Measurements from ENCODE around the gene TMEM151B.

DNA sequence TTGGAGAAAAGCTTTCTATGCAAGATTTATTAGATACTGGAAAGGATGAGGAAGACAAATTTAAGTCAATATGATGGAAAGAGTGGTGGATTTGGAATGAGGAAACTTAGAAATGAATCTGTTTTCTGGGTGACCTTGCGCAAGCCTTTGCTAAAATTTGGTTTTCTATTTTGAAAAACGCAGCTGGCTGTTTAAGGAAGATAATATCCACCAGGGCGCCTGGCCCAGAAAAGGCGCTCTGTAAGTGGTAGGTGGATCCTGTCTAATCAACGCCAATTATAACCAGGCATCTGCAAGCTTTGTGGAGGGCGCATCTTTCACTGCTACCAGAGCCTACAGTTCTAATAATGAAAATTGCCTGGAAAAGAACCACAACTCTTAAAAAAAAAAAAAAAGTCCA is 71.8 kb downstream of the TMEM151B start:
- TF ChIP-seq TAF1 (IDR thresholded peaks at IDR 0.05; ENCODE audit: borderline replicate concordance, low read depth, low read length) (no peak), POLR2A (IDR thresholded peaks at IDR 0.05; ENCODE audit: low read depth, low read length) (no peak), POLR2AphosphoS5 (IDR thresholded peaks at IDR 0.05; ENCODE audit: low read depth, low read length) (no peak)

Data from GM12892 (cell line).